K562 (cell line): ENCODE results near the gene TP53TG5. TPM values are rescaled to one million over a fixed set of nuclear protein-coding genes. Genes with fewer than 3 reads are reported as not detected.
A peak's percentile ranks its signal among the peaks of the same experiment; 100 is the strongest.

ENCODE experiments used
- EHMT2 ChIP-seq: fragments of 450-650 bp; IDR thresholded peaks from 2 replicates; pipeline ENCODE4 v1.6.1; 2018; ENCODE audit warnings: antibody characterized with exemption
- EP300 ChIP-seq: IDR thresholded peaks from 2 replicates; pipeline ENCODE4 v1.6.1; 2012; ENCODE audit warnings: low read length, improper control_type of control experiment
- FUS ChIP-seq: fragments of 200-400 bp; formaldehyde crosslinking; optimal IDR thresholded peaks from 2 replicates; pipeline ENCODE3; 2017; ENCODE audit warnings: low read depth, low read length
- KDM5B ChIP-seq: fragments of 200-600 bp; sonication (generic); IDR thresholded peaks from 2 replicates; pipeline ENCODE4 v1.6.1; 2012; ENCODE audit warnings: low read depth, mild to moderate bottlenecking, moderate library complexity, low read length, control low read depth, inconsistent platforms; ENCODE audit not compliant: insufficient replicate concordance
- MCM5 ChIP-seq: fragments of 450-650 bp; IDR thresholded peaks from 2 replicates; pipeline ENCODE4 v1.6.1; 2016; ENCODE audit warnings: low read depth
- MGA ChIP-seq: fragments of 450-650 bp; IDR thresholded peaks from 2 replicates; pipeline ENCODE4 v1.6.1; 2016; ENCODE audit warnings: mild to moderate bottlenecking, moderate library complexity
- NFRKB ChIP-seq: fragments of 450-650 bp; IDR thresholded peaks from 2 replicates; pipeline ENCODE4 v1.6.1; 2016; ENCODE audit warnings: low read depth
- TAF1 ChIP-seq: IDR thresholded peaks from 2 replicates; pipeline ENCODE4 v1.6.1; 2011; ENCODE audit warnings: mild to moderate bottlenecking, low read length, moderate library complexity; ENCODE audit not compliant: insufficient read depth, control insufficient read depth, severe bottlenecking; ENCODE audit errors: extremely low read depth
- XRCC3 ChIP-seq: fragments of 450-650 bp; IDR thresholded peaks from 2 replicates; pipeline ENCODE4 v1.6.1; 2017; ENCODE audit warnings: mild to moderate bottlenecking, moderate library complexity
- polyA plus RNA-seq, 8 experiments: library from polyadenylated mRNA; depleted of rRNA in 4 of 8; stranded (reverse) in 5 of 8; unstranded in 3 of 8; fragments of >200 nt; fragmentation: Nextera tagmentation in 2 of 8; fragmentation: Illumina TruSeq in 1 of 8; extraction: Ambion mirVana in 2 of 8; extraction: Trizol in 1 of 8; gene quantifications; 2 replicates each; pipeline versions ENCODE4 v1.2.1 to v1.2.3, GENCODE V29; 2011 to 2014; ENCODE audit warnings: inconsistent platforms in 1 of 8, missing spikeins in 1 of 8
- total RNA-seq, 7 experiments: library from RNA; depleted of rRNA in 6 of 7; stranded (reverse); fragments of >200 nt in 6 of 7; fragmentation: Illumina TruSeq in 2 of 7; extraction: Trizol in 2 of 7; gene quantifications; 2 replicates each; pipeline versions ENCODE4 v1.2.1 to v1.2.3, GENCODE V29; 2011 to 2021; ENCODE audit warnings: low replicate concordance in 1 of 7
- TF ChIP-seq, protein P1 (sequence below): fragments of 450-650 bp; formaldehyde crosslinking; IDR thresholded peaks from 2 replicates; pipeline ENCODE4 v1.4.0; 2020; ENCODE audit warnings: mild to moderate bottlenecking, moderate library complexity
- TF ChIP-seq, protein P2 (sequence below): fragments of 250-450 bp; sonication (Bioruptor Pico); IDR thresholded peaks from 2 replicates; pipeline ENCODE4 v1.4.0; 2020; ENCODE audit warnings: mild to moderate bottlenecking
- TF ChIP-seq, protein P3 (sequence below): sonication (generic); formaldehyde crosslinking; IDR thresholded peaks from 2 replicates; pipeline ENCODE4 v1.5.0; 2020; ENCODE audit warnings: missing genetic modification reagents

TP53TG5 gene
- total and polyA plus RNA-seq, 9 of the 15 experiments (the other 6 are each of a cell fraction or from before 2014, with no cell fraction given) = 0.04 to 0.05 (median 0.04) TPM; not detected in 6

GRCh38 chr20:45415822-45416637 lies 37.9 kb upstream of the TP53TG5 start, which contains the start of gene PIGT (continued):
- peak; percentile 57 for TF ChIP-seq MGA
- peak; percentile 67; the same call in 1 of the 2 replicates for TF ChIP-seq EHMT2
- TF ChIP-seq NFRKB = peak; percentile 91
- no peak for TF ChIP-seq EP300
- no peak for TF ChIP-seq FUS
- TF ChIP-seq XRCC3 = no peak
- no peak for TF ChIP-seq MCM5
- TF ChIP-seq TAF1 = peak; percentile 84
- peak; percentile 95 for TF ChIP-seq KDM5B
- TF ChIP-seq, protein P1, sequence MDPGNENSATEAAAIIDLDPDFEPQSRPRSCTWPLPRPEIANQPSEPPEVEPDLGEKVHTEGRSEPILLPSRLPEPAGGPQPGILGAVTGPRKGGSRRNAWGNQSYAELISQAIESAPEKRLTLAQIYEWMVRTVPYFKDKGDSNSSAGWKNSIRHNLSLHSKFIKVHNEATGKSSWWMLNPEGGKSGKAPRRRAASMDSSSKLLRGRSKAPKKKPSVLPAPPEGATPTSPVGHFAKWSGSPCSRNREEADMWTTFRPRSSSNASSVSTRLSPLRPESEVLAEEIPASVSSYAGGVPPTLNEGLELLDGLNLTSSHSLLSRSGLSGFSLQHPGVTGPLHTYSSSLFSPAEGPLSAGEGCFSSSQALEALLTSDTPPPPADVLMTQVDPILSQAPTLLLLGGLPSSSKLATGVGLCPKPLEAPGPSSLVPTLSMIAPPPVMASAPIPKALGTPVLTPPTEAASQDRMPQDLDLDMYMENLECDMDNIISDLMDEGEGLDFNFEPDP (CRISPR knock-in tag) = no peak
- TF ChIP-seq, protein P2, sequence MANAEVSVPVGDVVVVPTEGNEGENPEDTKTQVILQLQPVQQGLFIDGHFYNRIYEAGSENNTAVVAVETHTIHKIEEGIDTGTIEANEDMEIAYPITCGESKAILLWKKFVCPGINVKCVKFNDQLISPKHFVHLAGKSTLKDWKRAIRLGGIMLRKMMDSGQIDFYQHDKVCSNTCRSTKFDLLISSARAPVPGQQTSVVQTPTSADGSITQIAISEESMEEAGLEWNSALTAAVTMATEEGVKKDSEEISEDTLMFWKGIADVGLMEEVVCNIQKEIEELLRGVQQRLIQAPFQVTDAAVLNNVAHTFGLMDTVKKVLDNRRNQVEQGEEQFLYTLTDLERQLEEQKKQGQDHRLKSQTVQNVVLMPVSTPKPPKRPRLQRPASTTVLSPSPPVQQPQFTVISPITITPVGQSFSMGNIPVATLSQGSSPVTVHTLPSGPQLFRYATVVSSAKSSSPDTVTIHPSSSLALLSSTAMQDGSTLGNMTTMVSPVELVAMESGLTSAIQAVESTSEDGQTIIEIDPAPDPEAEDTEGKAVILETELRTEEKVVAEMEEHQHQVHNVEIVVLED (CRISPR knock-in tag) = no peak
- TF ChIP-seq, protein P3, sequence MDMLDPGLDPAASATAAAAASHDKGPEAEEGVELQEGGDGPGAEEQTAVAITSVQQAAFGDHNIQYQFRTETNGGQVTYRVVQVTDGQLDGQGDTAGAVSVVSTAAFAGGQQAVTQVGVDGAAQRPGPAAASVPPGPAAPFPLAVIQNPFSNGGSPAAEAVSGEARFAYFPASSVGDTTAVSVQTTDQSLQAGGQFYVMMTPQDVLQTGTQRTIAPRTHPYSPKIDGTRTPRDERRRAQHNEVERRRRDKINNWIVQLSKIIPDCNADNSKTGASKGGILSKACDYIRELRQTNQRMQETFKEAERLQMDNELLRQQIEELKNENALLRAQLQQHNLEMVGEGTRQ (CRISPR knock-in tag) = no peak
